ENCODE data around the gene IL32.
A peak's percentile ranks its signal among the peaks of the same experiment; 100 is the strongest.

The IL32 gene

GRCh38 chr16:3027983-3028715, 37.3 kb upstream of the IL32 start:
- DNase-seq: peak; percentile 71

GRCh38 chr16:3028716-3029319, 36.6 kb upstream of the IL32 start:
- DNase-seq: no peak

- DNase-seq: peak; percentile 48
Observed at GRCh38 chr16:3029491-3030221, 35.8 kb upstream of the IL32 start.

- DNase-seq: no peak
Observed at GRCh38 chr16:3030222-3031212, 34.9 kb upstream of the IL32 start.

- no peak for DNase-seq
Observed at GRCh38 chr16:3032624-3033023, 32.8 kb upstream of the IL32 start.

- DNase-seq: no peak
Observed at GRCh38 chr16:3035289-3035971, 30.0 kb upstream of the IL32 start.

- DNase-seq: no peak
Observed at GRCh38 chr16:3035972-3036725, 29.3 kb upstream of the IL32 start.

GRCh38 chr16:3036726-3037315, 28.6 kb upstream of the IL32 start, which contains the start of gene BICDL2:
Gene BICDL2 (minus strand): TSS chr16:3036944. CDS start chr16:3035496, 1,448 bp downstream.
- no peak for DNase-seq

GRCh38 chr16:3038256-3038655, 27.2 kb upstream of the IL32 start:
- no peak for DNase-seq

GRCh38 chr16:3038896-3039295, 26.5 kb upstream of the IL32 start:
- DNase-seq: no peak

- DNase-seq: no peak
Observed at GRCh38 chr16:3042376-3042775, 23.1 kb upstream of the IL32 start.

GRCh38 chr16:3044708-3045107, 20.7 kb upstream of the IL32 start:
- no peak for DNase-seq

GRCh38 chr16:3045758-3046640, 19.4 kb upstream of the IL32 start, which contains the start of gene MMP25:
Gene MMP25 (plus strand): TSS chr16:3046561. CDS start chr16:3046918, 357 bp downstream.
- no peak for DNase-seq

GRCh38 chr16:3046641-3047386, 18.6 kb upstream of the IL32 start:
- no peak for DNase-seq

GRCh38 chr16:3047387-3047720, 18.1 kb upstream of the IL32 start:
- no peak for DNase-seq

- DNase-seq: no peak
Observed at GRCh38 chr16:3049921-3050481, 15.4 kb upstream of the IL32 start.

GRCh38 chr16:3050487-3050886, 15.0 kb upstream of the IL32 start:
- no peak for DNase-seq

- no peak for DNase-seq
Observed at GRCh38 chr16:3051009-3051408, 14.4 kb upstream of the IL32 start.

Data from fibroblast of skin of back (primary cell).